Sigmoid colon (tissue), 7 donors: ENCODE results near the gene ABLIM2. TPM values are rescaled to one million over a fixed set of nuclear protein-coding genes. Genes with fewer than 3 reads are reported as not detected.

Experiments used
- DNase-seq: peaks from one replicate; pipeline ENCODE4 v3.0.0-alpha.2; 2019
- H3K27ac ChIP-seq, 4 donors: fragments of 200-600 bp; sonication (generic); one replicate each; pipeline ENCODE4 v1.5.1; 2016 to 2019; ENCODE audit warnings: mild to moderate bottlenecking in 1 of 4
- H3K27me3 ChIP-seq, 3 donors: fragments of 200-600 bp; sonication (generic); one replicate each; pipeline ENCODE4 v1.5.1; 2019; ENCODE audit warnings: mild to moderate bottlenecking in 1 of 3
- H3K36me3 ChIP-seq, 4 donors: fragments of 200-600 bp; sonication (generic); one replicate each; pipeline ENCODE4 v1.5.1; 2016 to 2019
- H3K4me1 ChIP-seq, 4 donors: fragments of 200-600 bp; sonication (generic); one replicate each; pipeline ENCODE4 v1.5.1; 2017 to 2019
- H3K4me3 ChIP-seq, 4 donors: fragments of 200-600 bp; sonication (generic); one replicate each; pipeline ENCODE4 v1.5.1; 2017 to 2019; ENCODE audit warnings: mild to moderate bottlenecking in 2 of 4, moderate library complexity in 1 of 4
- H3K9me3 ChIP-seq, 4 donors: fragments of 200-600 bp in 3 of 4; sonication (generic) in 3 of 4; one replicate each; pipeline versions ENCODE4 v1.5.1 to v1.6.1; 2013 to 2019
- EP300 ChIP-seq, 4 donors: sonication (generic); formaldehyde crosslinking; IDR thresholded peaks; one replicate each; pipeline ENCODE4 v1.6.1; 2017; ENCODE audit warnings: antibody characterized with exemption in 4 of 4
- POLR2A ChIP-seq, 2 donors: fragments of 450-650 bp; IDR thresholded peaks; one replicate each; pipeline ENCODE4 v1.6.1; 2016; ENCODE audit warnings: antibody characterized with exemption in 2 of 2, mild to moderate bottlenecking in 2 of 2, moderate library complexity in 2 of 2
- POLR2AphosphoS5 ChIP-seq, 4 donors: sonication (generic); formaldehyde crosslinking; IDR thresholded peaks; one replicate each; pipeline ENCODE4 v1.6.1; 2017; ENCODE audit warnings: antibody characterized with exemption in 4 of 4
- WGBS, 2 donors: extraction: QIAGEN DNeasy Blood & Tissue Kit; methylation state at CpG; one replicate each; pipeline ENCODE4 v1.1.7; 2013; 5-methylcytosine and 5-hydroxymethylcytosine counted together
- intact Hi-C: fragments of 100-400 bp; cut with DNase I; formaldehyde crosslinking; loops from one replicate; pipeline ENCODE4 v1.15.1; 2023
- polyA plus RNA-seq, 3 donors: library from polyadenylated mRNA; stranded (reverse); fragments of 200-250 nt; gene quantifications; one replicate each; pipeline ENCODE4 v1.2.3, GENCODE V29; 2013
- total RNA-seq, 4 donors: library from RNA; depleted of rRNA; stranded (reverse); fragments of >200 nt; gene quantifications; one replicate each; pipeline ENCODE4 v1.1.0, GENCODE V29; 2016
- TF ChIP-seq, protein P1 (sequence below), 4 experiments: fragments of 450-650 bp in 3 of 4; fragments of 200-600 bp in 1 of 4; IDR thresholded peaks; one replicate each; pipeline ENCODE4 v1.5.1; 2016 to 2019; ENCODE audit warnings: antibody characterized with exemption in 4 of 4, mild to moderate bottlenecking in 3 of 4, moderate library complexity in 2 of 4
- donor health status: healthy with polysubstance abuse.
- donor health status: Bipolar disorder and iron deficiency.
- donor health status: healthy.

The ABLIM2 gene
- total and polyA plus RNA-seq, 7 donors: 3.1 to 15.0 (median 7.4) TPM

DNA sequence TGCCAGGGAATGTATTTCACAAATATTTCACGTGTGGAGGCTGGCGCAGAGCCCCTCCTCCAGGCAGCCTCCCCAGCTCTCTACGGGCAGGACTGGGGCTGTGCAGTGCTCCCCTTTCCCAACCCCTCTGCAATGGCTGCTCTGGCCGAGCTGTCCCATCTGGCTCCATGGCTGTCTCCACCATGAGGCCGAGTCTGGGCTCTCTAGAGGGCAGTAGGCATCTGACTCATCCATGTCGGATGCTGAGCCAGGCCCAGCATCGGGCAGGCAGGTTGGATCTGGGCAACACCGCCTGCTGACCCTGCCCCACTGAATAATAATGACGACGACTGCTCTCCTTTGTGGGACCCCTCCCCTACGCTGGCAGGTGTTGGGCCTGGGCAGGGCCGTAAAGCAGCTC, 29.5 kb upstream of the ABLIM2 start:
- WGBS, 2 donors: 58 to 87% methylated on average over 12 of the region's 12 CpGs
- no peak overlapping the region for H3K4me3 ChIP-seq
- intact Hi-C loops: no loop called here
- no peaks in the 10 kb centered on the region for H3K9me3 ChIP-seq
- peaks cover 0 to 8% (median 0%) of the 10 kb centered on the region in 4 donors for H3K4me1 ChIP-seq
- TF ChIP-seq, protein P1, sequence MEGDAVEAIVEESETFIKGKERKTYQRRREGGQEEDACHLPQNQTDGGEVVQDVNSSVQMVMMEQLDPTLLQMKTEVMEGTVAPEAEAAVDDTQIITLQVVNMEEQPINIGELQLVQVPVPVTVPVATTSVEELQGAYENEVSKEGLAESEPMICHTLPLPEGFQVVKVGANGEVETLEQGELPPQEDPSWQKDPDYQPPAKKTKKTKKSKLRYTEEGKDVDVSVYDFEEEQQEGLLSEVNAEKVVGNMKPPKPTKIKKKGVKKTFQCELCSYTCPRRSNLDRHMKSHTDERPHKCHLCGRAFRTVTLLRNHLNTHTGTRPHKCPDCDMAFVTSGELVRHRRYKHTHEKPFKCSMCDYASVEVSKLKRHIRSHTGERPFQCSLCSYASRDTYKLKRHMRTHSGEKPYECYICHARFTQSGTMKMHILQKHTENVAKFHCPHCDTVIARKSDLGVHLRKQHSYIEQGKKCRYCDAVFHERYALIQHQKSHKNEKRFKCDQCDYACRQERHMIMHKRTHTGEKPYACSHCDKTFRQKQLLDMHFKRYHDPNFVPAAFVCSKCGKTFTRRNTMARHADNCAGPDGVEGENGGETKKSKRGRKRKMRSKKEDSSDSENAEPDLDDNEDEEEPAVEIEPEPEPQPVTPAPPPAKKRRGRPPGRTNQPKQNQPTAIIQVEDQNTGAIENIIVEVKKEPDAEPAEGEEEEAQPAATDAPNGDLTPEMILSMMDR (IDR thresholded peaks at IDR 0.05): no peak
- TF ChIP-seq EP300 (IDR thresholded peaks at IDR 0.05): no peak
- TF ChIP-seq POLR2A (IDR thresholded peaks at IDR 0.05): no peak
- TF ChIP-seq POLR2AphosphoS5 (IDR thresholded peaks at IDR 0.05): no peak
- no peak overlapping the region for H3K27ac ChIP-seq
- DNase-seq: no peak
- no peaks in the 10 kb centered on the region for H3K36me3 ChIP-seq
- H3K27me3 ChIP-seq: peaks cover 0 to 5% (median 0%) of the 10 kb centered on the region in 3 donors

DNA sequence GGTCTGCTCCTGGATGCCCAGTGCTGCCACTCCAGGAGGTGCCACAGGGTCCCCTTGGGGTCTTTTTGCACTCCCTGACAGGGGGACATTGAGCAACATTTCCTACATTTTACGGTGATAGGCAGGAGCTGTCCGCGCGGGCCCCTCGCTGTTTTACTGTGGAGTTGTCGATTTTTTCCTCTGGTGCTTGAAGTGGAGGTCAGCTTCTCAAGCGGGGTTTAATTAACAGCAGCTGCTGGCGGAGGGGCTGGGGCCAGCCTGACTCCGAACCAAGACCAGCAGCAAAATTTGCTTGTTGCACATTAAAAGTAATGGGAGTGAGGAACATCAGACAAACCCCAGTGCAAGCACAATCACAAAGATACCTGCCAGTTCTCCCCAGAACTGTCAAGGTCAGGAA, 27.3 kb upstream of the ABLIM2 start:
- TF ChIP-seq EP300 (IDR thresholded peaks at IDR 0.05): no peak
- no peak for TF ChIP-seq POLR2AphosphoS5 (IDR thresholded peaks at IDR 0.05)
- TF ChIP-seq, protein P1 (IDR thresholded peaks at IDR 0.05): no peak
- TF ChIP-seq POLR2A (IDR thresholded peaks at IDR 0.05): no peak
- peaks cover 0 to 5% (median 0%) of the 10 kb centered on the region in 3 donors for H3K27me3 ChIP-seq
- no peaks in the 10 kb centered on the region for H3K9me3 ChIP-seq
- intact Hi-C loops: no loop called here
- H3K4me1 ChIP-seq: peaks cover 0 to 6% (median 0%) of the 10 kb centered on the region in 4 donors
- 79 to 91% methylated on average over 9 of the region's 9 CpGs for WGBS, 2 donors
- no peak overlapping the region for H3K27ac ChIP-seq
- H3K36me3 ChIP-seq: no peaks in the 10 kb centered on the region
- DNase-seq: no peak
- H3K4me3 ChIP-seq: no peak overlapping the region

DNA sequence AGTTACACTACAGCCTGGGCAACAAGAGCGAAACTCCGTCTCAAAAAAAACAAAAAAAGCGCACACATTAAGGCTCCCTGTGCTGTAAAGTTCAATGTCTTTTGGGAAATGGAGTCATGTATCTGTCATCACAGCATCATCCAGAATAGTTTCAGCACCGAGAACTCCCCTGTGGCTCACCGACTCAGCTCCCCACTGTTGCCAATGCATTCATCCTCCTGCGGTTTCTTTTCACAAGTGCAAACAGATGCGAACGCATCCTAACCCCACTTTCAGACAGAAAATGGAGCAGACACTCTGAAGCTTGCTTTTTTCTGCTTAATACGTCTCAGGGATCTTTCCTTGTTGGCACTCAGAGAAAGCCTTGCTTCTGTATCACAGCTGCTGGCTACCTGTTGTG, 26.7 kb upstream of the ABLIM2 start:
- Histone ChIP-seq H3K9me3 (no peaks in the 10 kb centered on the region), H3K4me1 (peaks cover 0 to 6% (median 0%) of the 10 kb centered on the region in 4 donors), H3K36me3 (no peaks in the 10 kb centered on the region), H3K27ac (no peak overlapping the region), H3K4me3 (no peak overlapping the region), H3K27me3 (peaks cover 0 to 5% (median 0%) of the 10 kb centered on the region in 3 donors)
- no peak for TF ChIP-seq POLR2A (IDR thresholded peaks at IDR 0.05)
- TF ChIP-seq EP300 (IDR thresholded peaks at IDR 0.05): no peak
- no peak for TF ChIP-seq POLR2AphosphoS5 (IDR thresholded peaks at IDR 0.05)
- TF ChIP-seq, protein P1 (IDR thresholded peaks at IDR 0.05): no peak
- intact Hi-C loops: no loop called here
- WGBS, 2 donors: 84 to 85% methylated on average over 9 of the region's 9 CpGs
- no peak for DNase-seq

DNA sequence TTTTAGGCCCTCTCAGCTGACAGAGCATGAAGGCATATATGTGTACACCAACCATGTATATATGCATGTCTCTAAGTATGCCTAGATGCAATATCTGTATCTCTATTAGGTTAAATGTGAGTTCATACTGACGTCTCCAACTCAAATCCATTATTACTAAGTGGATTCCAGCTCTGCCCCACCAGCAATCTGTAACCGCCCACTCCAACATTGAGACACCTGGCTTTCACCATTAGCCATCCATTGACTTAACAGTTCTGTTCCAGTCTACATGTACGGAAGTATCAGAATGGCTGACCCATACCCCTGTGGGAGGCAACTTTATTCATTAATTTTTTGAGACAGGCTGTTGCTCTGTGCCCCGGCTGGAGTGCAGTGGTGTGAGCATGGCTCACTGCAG, 25.4 kb upstream of the ABLIM2 start:
- H3K9me3 ChIP-seq: no peaks in the 10 kb centered on the region
- intact Hi-C loops: no loop called here
- peaks cover 0 to 6% (median 0%) of the 10 kb centered on the region in 4 donors for H3K4me1 ChIP-seq
- WGBS, 2 donors: 81 to 90% methylated on average over 4 of the region's 4 CpGs
- no peak overlapping the region for H3K27ac ChIP-seq
- TF ChIP-seq EP300 (IDR thresholded peaks at IDR 0.05) (no peak), POLR2A (IDR thresholded peaks at IDR 0.05) (no peak)
- TF ChIP-seq, protein P1 (IDR thresholded peaks at IDR 0.05): no peak
- peaks cover 0 to 5% (median 0%) of the 10 kb centered on the region in 3 donors for H3K27me3 ChIP-seq
- no peak for DNase-seq
- H3K36me3 ChIP-seq: no peaks in the 10 kb centered on the region
- no peak overlapping the region for H3K4me3 ChIP-seq
